GM23338 (cell line): ENCODE measurements around the gene OR51S1. TPM values are rescaled to one million over a fixed set of nuclear protein-coding genes. Genes with fewer than 3 reads are reported as not detected.
A peak's percentile ranks its signal among the peaks of the same experiment; 100 is the strongest.

Experiments used
- ATAC-seq: fragments of 200-7000 bp; cut with Tn5 transposase; 3 replicates; pipeline ENCODE4 v1.9.1; 2020
- DNase-seq: peaks from one replicate; pipeline ENCODE4 v3.0.0-alpha.2; 2015; ENCODE audit warnings: low spot score
- H2AFZ ChIP-seq: fragments of 200-600 bp; sonication (generic); 2 replicates; pipeline ENCODE4 v1.8.0; 2016; ENCODE audit warnings: antibody characterized with exemption, mild to moderate bottlenecking, moderate library complexity
- H3F3A ChIP-seq: fragments of 200-600 bp; sonication (generic); replicated peaks from 2 replicates; pipeline ENCODE4 v1.8.0; 2017; ENCODE audit warnings: antibody characterized with exemption, mixed run types, low read depth
- H3K27ac ChIP-seq: fragments of 200-600 bp; sonication (generic); 2 replicates; pipeline ENCODE4 v1.6.1; 2016; ENCODE audit warnings: low read depth
- H3K27me3 ChIP-seq: fragments of 200-600 bp; sonication (generic); 2 replicates; pipeline ENCODE4 v1.8.0; 2016; ENCODE audit warnings: mild to moderate bottlenecking, mixed run types, moderate library complexity; ENCODE audit not compliant: insufficient read depth
- H3K36me3 ChIP-seq: fragments of 200-600 bp; sonication (generic); 2 replicates; pipeline ENCODE4 v1.8.0; 2016; ENCODE audit warnings: mild to moderate bottlenecking; ENCODE audit not compliant: insufficient read depth
- H3K4me1 ChIP-seq: fragments of 200-600 bp; sonication (generic); 2 replicates; pipeline ENCODE4 v1.8.0; 2016; ENCODE audit warnings: mild to moderate bottlenecking, moderate library complexity; ENCODE audit not compliant: insufficient read depth
- H3K4me2 ChIP-seq: fragments of 200-600 bp; sonication (generic); 2 replicates; pipeline ENCODE4 v1.7.1; 2017; ENCODE audit warnings: mixed run types
- H3K4me3 ChIP-seq: fragments of 200-600 bp; sonication (generic); 2 replicates; pipeline ENCODE4 v1.6.1; 2016; ENCODE audit warnings: mixed run types
- H3K79me2 ChIP-seq: fragments of 200-600 bp; sonication (generic); replicated peaks from 2 replicates; pipeline ENCODE4 v1.8.0; 2017; ENCODE audit warnings: mild to moderate bottlenecking; ENCODE audit not compliant: insufficient read depth
- H3K9me2 ChIP-seq: fragments of 200-600 bp; sonication (generic); 2 replicates; pipeline ENCODE4 v1.8.0; 2017; ENCODE audit not compliant: insufficient read depth
- H4K20me1 ChIP-seq: fragments of 200-600 bp; sonication (generic); replicated peaks from 2 replicates; pipeline ENCODE4 v1.8.0; 2017; ENCODE audit warnings: mild to moderate bottlenecking; ENCODE audit not compliant: insufficient read depth
- H3K27ac Mint-ChIP-seq: 2 replicates; pipeline ENCODE4 v1.8.0; 2020; ENCODE audit warnings: inconsistent platforms, mild to moderate bottlenecking, moderate library complexity, mixed read lengths
- H3K27me3 Mint-ChIP-seq: 3 replicates; pipeline ENCODE4 v1.8.0; 2022; ENCODE audit warnings: low read depth, mild to moderate bottlenecking, moderate library complexity, mixed read lengths, inconsistent platforms; ENCODE audit not compliant: insufficient read depth, poor library complexity
- H3K36me3 Mint-ChIP-seq: 3 replicates; pipeline ENCODE4 v1.8.0; 2021; ENCODE audit warnings: low read depth, mild to moderate bottlenecking, inconsistent platforms, moderate library complexity, mixed read lengths
- H3K4me1 Mint-ChIP-seq: 3 replicates; pipeline ENCODE4 v1.8.0; 2020; ENCODE audit warnings: mild to moderate bottlenecking, inconsistent platforms, mixed read lengths
- H3K4me3 Mint-ChIP-seq: 3 replicates; pipeline ENCODE4 v1.8.0; 2021; ENCODE audit warnings: moderate library complexity, mild to moderate bottlenecking, inconsistent platforms, mixed read lengths
- H3K9me3 Mint-ChIP-seq: 3 replicates; pipeline ENCODE4 v1.8.0; 2020; ENCODE audit warnings: moderate library complexity, mild to moderate bottlenecking, inconsistent platforms, mixed read lengths
- CTCF ChIP-seq, 2 experiments: fragments of 200-600 bp in 1 of 2; sonication (generic) in 1 of 2; conservative IDR thresholded peaks; 2 replicates each; pipeline versions ENCODE4 v1.5.1 to v1.6.1; 2016 to 2017; ENCODE audit warnings: antibody characterized with exemption in 2 of 2, low read depth in 2 of 2, mild to moderate bottlenecking in 2 of 2, moderate library complexity in 1 of 2
- ETS1 ChIP-seq: IDR thresholded peaks from 2 replicates; pipeline ENCODE4 v1.6.1; 2016; ENCODE audit warnings: antibody characterized with exemption
- EZH2phosphoT487 ChIP-seq: fragments of 200-600 bp; sonication (generic); IDR thresholded peaks from one replicate; pipeline ENCODE4 v1.8.1; 2018; ENCODE audit warnings: antibody characterized with exemption; ENCODE audit not compliant: unreplicated experiment
- STAT1 ChIP-seq: IDR thresholded peaks from one replicate; pipeline ENCODE4 v1.6.1; 2016; ENCODE audit warnings: antibody characterized with exemption; ENCODE audit not compliant: unreplicated experiment
- ZNF462 ChIP-seq: fragments of 250-450 bp; sonication (Bioruptor Pico); IDR thresholded peaks from 2 replicates; pipeline ENCODE4 v1.5.0; 2020; ENCODE audit warnings: mild to moderate bottlenecking, moderate library complexity
- long read RNA-seq: library from polyadenylated mRNA; unstranded; transcript quantifications from one replicate; pipeline ENCODE4 v2.0.0, GENCODE V29; 2020; ENCODE audit not compliant: unreplicated experiment
- polyA plus RNA-seq: library from polyadenylated mRNA; unstranded; fragments of >200 nt; fragmentation: Nextera tagmentation; extraction: Ambion mirVana; gene quantifications from 2 replicates; pipeline ENCODE4 v1.2.1, GENCODE V29; 2016
- total RNA-seq: library from RNA; depleted of rRNA; stranded (reverse); fragments of >200 nt; shearing (Covaris generic); gene quantifications from 2 replicates; pipeline ENCODE4 v1.2.3, GENCODE V29; 2014; rRNA removed

Gene OR51S1
- total RNA-seq (not detected in 2 replicates), polyA plus RNA-seq (not detected in 2 replicates)
- long read RNA-seq, result 0 reads

GRCh38 chr11:4848908-4849532 is at the start of gene OR51S1:
TSS of gene OR51S1 (minus strand) at chr11:4849208. CDS start at chr11:4849208, 0 bp downstream.
- H3K9me3 Mint-ChIP-seq, result peaks cover 2% of the 10 kb centered on the region; the same call in 1 of the 3 replicates
- no peak for ATAC-seq
- Histone ChIP-seq H3K36me3 (no peaks in the 10 kb centered on the region; the same call in 1 of the 2 replicates), H4K20me1 (no peaks in the 10 kb centered on the region), H3K9me2 (0 out of 2 replicates have a peak, but pooled peaks cover 4% of the 10 kb centered on the region), H3K4me2 (no peak within 1 kb of the TSS), H3K4me1 (no peaks in the 10 kb centered on the region), H2AFZ (no peak within 1 kb of the TSS), H3F3A (no peaks in the 10 kb centered on the region), H3K4me3 (no peak within 1 kb of the TSS), H3K27ac (no peak within 1 kb of the TSS), H3K27me3 (no peaks in the 10 kb centered on the region), H3K79me2 (no peaks in the 10 kb centered on the region)
- no peaks in the 10 kb centered on the region for H3K27me3 Mint-ChIP-seq
- peak; percentile 14 for DNase-seq
- H3K4me1 Mint-ChIP-seq, result no peaks in the 10 kb centered on the region
- no peak within 1 kb of the TSS for H3K4me3 Mint-ChIP-seq
- TF ChIP-seq EZH2phosphoT487 (no peak), CTCF (conservative IDR thresholded peaks at IDR 0.05; ENCODE audit: low read depth in 2 of 2) (no peak), ZNF462 (no peak), STAT1 (no peak), ETS1 (no peak)
- no peak within 1 kb of the TSS for H3K27ac Mint-ChIP-seq
- H3K36me3 Mint-ChIP-seq, result no peaks in the 10 kb centered on the region
